H9 (cell line): ENCODE data around the gene CCDC141. TPM values are rescaled to one million over a fixed set of nuclear protein-coding genes. Genes with fewer than 3 reads are reported as not detected.

Source experiments
- DNase-seq: peaks from one replicate; pipeline ENCODE4 v3.0.0-alpha.2; 2017
- H2AFZ ChIP-seq: one replicate; pipeline ENCODE4 v1.6.1; 2013; ENCODE audit warnings: mild to moderate bottlenecking, low read length, control low read depth, moderate library complexity
- H2AK5ac ChIP-seq: 2 replicates; pipeline ENCODE4 v1.6.1; 2013; ENCODE audit warnings: low read length, control low read depth, mixed read lengths; ENCODE audit not compliant: insufficient read length
- H2BK120ac ChIP-seq: one replicate; pipeline ENCODE4 v1.6.1; 2013; ENCODE audit warnings: low read depth, mild to moderate bottlenecking, low read length, control low read depth, inconsistent platforms; ENCODE audit not compliant: poor library complexity, severe bottlenecking
- H2BK12ac ChIP-seq: 2 replicates; pipeline ENCODE4 v1.6.1; 2013; ENCODE audit warnings: low read length, control low read depth, mixed read lengths, low read depth; ENCODE audit not compliant: insufficient read length
- H2BK15ac ChIP-seq: 2 replicates; pipeline ENCODE4 v1.6.1; 2013; ENCODE audit warnings: low read depth, low read length, control low read depth
- H2BK20ac ChIP-seq: one replicate; pipeline ENCODE4 v1.6.1; 2013; ENCODE audit warnings: low read depth, mild to moderate bottlenecking, low read length, control low read depth, inconsistent platforms; ENCODE audit not compliant: poor library complexity, severe bottlenecking
- H2BK5ac ChIP-seq: 2 replicates; pipeline ENCODE4 v1.6.1; 2013; ENCODE audit warnings: low read length, control low read depth, mixed read lengths; ENCODE audit not compliant: insufficient read length
- H3K14ac ChIP-seq: 2 replicates; pipeline ENCODE4 v1.6.1; 2013; ENCODE audit warnings: low read length, control low read depth; ENCODE audit not compliant: insufficient read depth
- H3K18ac ChIP-seq: 2 replicates; pipeline ENCODE4 v1.6.1; 2013; ENCODE audit warnings: low read depth, mild to moderate bottlenecking, mixed read lengths, low read length, control low read depth; ENCODE audit not compliant: insufficient read length
- H3K23ac ChIP-seq: 2 replicates; pipeline ENCODE4 v1.6.1; 2013; ENCODE audit warnings: low read length, control low read depth, mixed read lengths, low read depth; ENCODE audit not compliant: insufficient read length
- H3K23me2 ChIP-seq: 2 replicates; pipeline ENCODE4 v1.6.1; 2013; ENCODE audit warnings: low read depth, mild to moderate bottlenecking, mixed read lengths, low read length, control low read depth; ENCODE audit not compliant: insufficient read length, poor library complexity, severe bottlenecking
- H3K27ac ChIP-seq: 2 replicates; pipeline ENCODE4 v1.5.1; 2013; ENCODE audit warnings: low read length, control low read depth, mixed read lengths, low read depth; ENCODE audit not compliant: insufficient read length
- H3K27me3 ChIP-seq: 2 replicates; pipeline ENCODE4 v1.6.1; 2013; ENCODE audit warnings: low read length, control low read depth, inconsistent platforms; ENCODE audit not compliant: insufficient read depth
- H3K4ac ChIP-seq: 2 replicates; pipeline ENCODE4 v1.6.1; 2013; ENCODE audit warnings: low read depth, mild to moderate bottlenecking, control low read depth, inconsistent platforms, low read length, moderate library complexity
- H3K4me1 ChIP-seq: 2 replicates; pipeline ENCODE4 v1.6.1; 2013; ENCODE audit warnings: low read length, control low read depth, inconsistent platforms; ENCODE audit not compliant: insufficient read depth
- H3K4me2 ChIP-seq: 2 replicates; pipeline ENCODE4 v1.6.1; 2013; ENCODE audit warnings: low read length, control low read depth, mixed read lengths; ENCODE audit not compliant: insufficient read length, insufficient read depth
- H3K56ac ChIP-seq: 2 replicates; pipeline ENCODE4 v1.6.1; 2013; ENCODE audit warnings: low read depth, mild to moderate bottlenecking, mixed read lengths, low read length, control low read depth; ENCODE audit not compliant: insufficient read length
- H3K79me1 ChIP-seq: 2 replicates; pipeline ENCODE4 v1.6.1; 2013; ENCODE audit warnings: low read depth, mild to moderate bottlenecking, moderate library complexity, low read length, control low read depth, inconsistent platforms; ENCODE audit not compliant: insufficient read depth, poor library complexity, severe bottlenecking
- H3K79me2 ChIP-seq: 2 replicates; pipeline ENCODE4 v1.6.1; 2013; ENCODE audit warnings: low read length, control low read depth, inconsistent platforms; ENCODE audit not compliant: insufficient read depth
- H3K9ac ChIP-seq: 2 replicates; pipeline ENCODE4 v1.6.1; 2013; ENCODE audit warnings: low read length, control low read depth, mixed read lengths; ENCODE audit not compliant: insufficient read length; ENCODE audit errors: extremely low read depth
- H3K9me3 ChIP-seq: one replicate; pipeline ENCODE4 v1.6.1; 2013; ENCODE audit warnings: low read depth, low read length, inconsistent platforms; ENCODE audit not compliant: control insufficient read depth
- H3T11ph ChIP-seq: one replicate; pipeline ENCODE4 v1.6.1; 2013; ENCODE audit warnings: mild to moderate bottlenecking, low read length, control low read depth, inconsistent platforms
- H4K20me1 ChIP-seq: one replicate; pipeline ENCODE4 v1.6.1; 2013; ENCODE audit not compliant: control insufficient read depth, insufficient read length, insufficient read depth
- H4K5ac ChIP-seq: 2 replicates; pipeline ENCODE4 v1.6.1; 2013; ENCODE audit warnings: low read depth, mild to moderate bottlenecking, mixed read lengths, low read length, control low read depth; ENCODE audit not compliant: insufficient read length
- H4K8ac ChIP-seq: replicated peaks from 2 replicates; pipeline ENCODE4 v1.6.1; 2013; ENCODE audit warnings: low read length, control low read depth, mixed read lengths, low read depth; ENCODE audit not compliant: insufficient read length
- H4K91ac ChIP-seq: 2 replicates; pipeline ENCODE4 v1.6.1; 2013; ENCODE audit warnings: low read depth, mild to moderate bottlenecking, moderate library complexity, mixed read lengths, low read length, control low read depth; ENCODE audit not compliant: insufficient read length
- H3K27ac Mint-ChIP-seq, 3 experiments: 2 replicates in 2 of 3; 3 replicates in 1 of 3; pipeline ENCODE4 v1.8.0; 2020 to 2021; ENCODE audit warnings: mixed read lengths in 3 of 3, mild to moderate bottlenecking in 1 of 3, moderate library complexity in 1 of 3
- H3K27me3 Mint-ChIP-seq: 2 replicates; pipeline ENCODE4 v1.8.0; 2021; ENCODE audit warnings: low read depth, mild to moderate bottlenecking, moderate library complexity, mixed read lengths
- H3K36me3 Mint-ChIP-seq, 3 experiments: 2 replicates in 2 of 3; 3 replicates in 1 of 3; pipeline ENCODE4 v1.8.0; 2020 to 2021; ENCODE audit warnings: low read depth in 3 of 3, mixed read lengths in 3 of 3; ENCODE audit not compliant: insufficient read depth in 1 of 3
- H3K4me1 Mint-ChIP-seq, 2 experiments: 2 replicates each; pipeline ENCODE4 v1.8.0; 2020; ENCODE audit warnings: mixed read lengths in 2 of 2
- H3K4me3 Mint-ChIP-seq, 2 experiments: 2 replicates in 1 of 2; 3 replicates in 1 of 2; pipeline ENCODE4 v1.8.0; 2020 to 2021; ENCODE audit warnings: mild to moderate bottlenecking in 2 of 2, mixed read lengths in 2 of 2, moderate library complexity in 1 of 2
- H3K9me3 Mint-ChIP-seq, 2 experiments: 2 replicates in 1 of 2; 3 replicates in 1 of 2; pipeline ENCODE4 v1.8.0; 2020; ENCODE audit warnings: mild to moderate bottlenecking in 2 of 2, mixed read lengths in 2 of 2, moderate library complexity in 1 of 2
- WGBS: extraction: QIAGEN DNeasy Blood & Tissue Kit; methylation state at CpG from one replicate; pipeline ENCODE4 v1.1.7; 2013; ENCODE audit warnings: missing lambda C conversion rate, low lambda C conversion rate, mixed read lengths; ENCODE audit not compliant: insufficient read length; ENCODE audit errors: extremely low coverage; 5-methylcytosine and 5-hydroxymethylcytosine counted together
- total RNA-seq: library from RNA; stranded (reverse); gene quantifications from 2 replicates; pipeline ENCODE4 v1.2.1, GENCODE V29; 2021
- TF ChIP-seq, protein P1 (sequence below): fragments of 200-600 bp; sonication (generic); conservative IDR thresholded peaks from 3 replicates; pipeline ENCODE4 v1.8.0; 2021; ENCODE audit warnings: antibody characterized with exemption, mild to moderate bottlenecking

The CCDC141 gene
- total RNA-seq, 1 experiment from 2014 or later = 1.0 TPM

- no peaks in the 10 kb centered on the region for H3K36me3 Mint-ChIP-seq
- Histone ChIP-seq H4K5ac (no peak overlapping the region), H2BK20ac (no peak overlapping the region), H3K79me1 (no peaks in the 10 kb centered on the region), H3T11ph (no peak overlapping the region), H3K14ac (no peak overlapping the region), H4K20me1 (no peaks in the 10 kb centered on the region), H2BK120ac (no peak overlapping the region), H3K23me2 (no peaks in the 10 kb centered on the region), H3K23ac (no peak overlapping the region), H4K8ac (no peak overlapping the region), H2BK12ac (no peak overlapping the region), H3K27me3 (no peaks in the 10 kb centered on the region), H4K91ac (no peak overlapping the region), H3K27ac (no peak overlapping the region), H3K4me2 (no peak overlapping the region), H2AK5ac (no peak overlapping the region), H3K9ac (no peak overlapping the region), H2BK15ac (no peak overlapping the region), H3K4me1 (no peaks in the 10 kb centered on the region), H3K18ac (no peak overlapping the region), H3K4ac (no peak overlapping the region), H3K9me3 (no peaks in the 10 kb centered on the region), H3K79me2 (no peaks in the 10 kb centered on the region), H2BK5ac (no peak overlapping the region), H2AFZ (no peak overlapping the region), H3K56ac (no peak overlapping the region)
- peaks cover 3 to 5% of the 10 kb centered on the region in 2 experiments; a peak in 2 of 4 replicates for H3K4me1 Mint-ChIP-seq
- H3K27me3 Mint-ChIP-seq = no peaks in the 10 kb centered on the region
- no peak overlapping the region for H3K27ac Mint-ChIP-seq
- no peak for DNase-seq
- no peaks in the 10 kb centered on the region for H3K9me3 Mint-ChIP-seq
- WGBS = no CpG with 5 or more reads among the region's 2 CpGs
- H3K4me3 Mint-ChIP-seq = no peak overlapping the region
- TF ChIP-seq, protein P1, sequence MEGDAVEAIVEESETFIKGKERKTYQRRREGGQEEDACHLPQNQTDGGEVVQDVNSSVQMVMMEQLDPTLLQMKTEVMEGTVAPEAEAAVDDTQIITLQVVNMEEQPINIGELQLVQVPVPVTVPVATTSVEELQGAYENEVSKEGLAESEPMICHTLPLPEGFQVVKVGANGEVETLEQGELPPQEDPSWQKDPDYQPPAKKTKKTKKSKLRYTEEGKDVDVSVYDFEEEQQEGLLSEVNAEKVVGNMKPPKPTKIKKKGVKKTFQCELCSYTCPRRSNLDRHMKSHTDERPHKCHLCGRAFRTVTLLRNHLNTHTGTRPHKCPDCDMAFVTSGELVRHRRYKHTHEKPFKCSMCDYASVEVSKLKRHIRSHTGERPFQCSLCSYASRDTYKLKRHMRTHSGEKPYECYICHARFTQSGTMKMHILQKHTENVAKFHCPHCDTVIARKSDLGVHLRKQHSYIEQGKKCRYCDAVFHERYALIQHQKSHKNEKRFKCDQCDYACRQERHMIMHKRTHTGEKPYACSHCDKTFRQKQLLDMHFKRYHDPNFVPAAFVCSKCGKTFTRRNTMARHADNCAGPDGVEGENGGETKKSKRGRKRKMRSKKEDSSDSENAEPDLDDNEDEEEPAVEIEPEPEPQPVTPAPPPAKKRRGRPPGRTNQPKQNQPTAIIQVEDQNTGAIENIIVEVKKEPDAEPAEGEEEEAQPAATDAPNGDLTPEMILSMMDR = no peak
These were observed 172.1 kb downstream of the CCDC141 start for GRCh38 chr2:178877874-178878273.
